ENCODE data around the gene PHACTR3. TPM values are rescaled to one million over a fixed set of nuclear protein-coding genes. Genes with fewer than 3 reads are reported as not detected.

The PHACTR3 gene
- total RNA-seq, 1 donor from 2014 or later = 6.8 TPM

DNA sequence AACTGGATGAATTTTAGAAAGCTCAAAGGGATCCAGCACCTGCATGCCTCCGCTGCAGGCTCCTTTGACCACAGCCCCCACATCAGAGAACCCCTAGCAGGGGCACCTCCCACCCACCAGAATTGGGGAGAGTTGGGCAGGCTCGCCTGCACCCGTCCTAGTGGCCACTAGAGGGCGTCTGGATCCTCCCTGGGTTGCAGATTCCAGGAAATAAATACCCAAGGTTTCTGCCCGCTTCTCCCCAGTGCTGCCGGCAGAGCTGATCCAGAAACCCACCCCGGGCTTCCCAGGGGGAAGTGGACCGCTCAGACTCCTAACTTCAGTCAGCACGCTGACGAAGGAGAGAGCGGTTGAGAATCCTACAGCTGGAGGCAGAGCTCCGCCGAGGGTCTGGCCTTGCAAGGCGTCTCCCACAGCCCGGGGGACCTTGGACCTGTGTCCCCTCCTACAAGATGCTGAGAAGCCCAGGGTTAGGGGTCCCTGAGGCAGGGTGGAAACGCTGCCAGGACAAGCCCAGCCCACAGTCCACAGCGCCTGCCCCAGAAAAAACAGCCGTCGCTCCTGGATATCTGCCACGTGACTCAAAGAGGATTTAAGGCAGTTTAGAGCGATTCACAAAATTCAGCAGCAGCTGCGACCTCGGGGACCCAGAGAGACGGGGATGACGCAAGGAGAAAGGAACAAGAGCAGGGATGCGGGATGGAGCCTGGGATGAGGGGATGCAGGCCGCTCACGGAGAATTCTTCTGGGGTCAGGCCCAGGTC is 32.6 kb upstream of the PHACTR3 start:
- ATAC-seq = peak; percentile 79
- intact Hi-C loops (cut with micrococcal nuclease) = no loop called here

DNA sequence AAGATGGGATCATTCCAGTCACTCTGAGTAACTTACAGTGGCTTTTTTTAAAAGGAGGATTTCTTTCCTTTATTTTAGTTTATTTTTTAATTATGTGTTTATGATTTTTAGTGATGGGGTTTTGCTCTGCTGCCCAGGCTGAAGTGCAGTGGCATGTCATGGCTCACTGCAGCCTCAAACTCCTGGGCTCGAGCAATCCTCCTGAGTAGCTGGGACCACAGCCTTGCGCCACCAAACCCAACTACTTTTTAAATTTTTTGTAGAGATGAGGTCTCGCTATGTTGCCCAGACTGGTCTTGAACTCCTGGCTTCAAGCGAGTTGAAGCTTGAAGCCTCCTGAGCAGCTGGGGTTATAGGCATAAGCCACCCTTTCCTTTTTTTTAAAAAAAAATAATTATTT is 31.8 kb upstream of the PHACTR3 start:
- DNase-seq (no peak), ATAC-seq (no peak)
- intact Hi-C loops (cut with micrococcal nuclease) = no loop called here

More for the DNA sequence above, 32.6 kb upstream of the PHACTR3 start:
- peak; percentile 73 for DNase-seq

DNA sequence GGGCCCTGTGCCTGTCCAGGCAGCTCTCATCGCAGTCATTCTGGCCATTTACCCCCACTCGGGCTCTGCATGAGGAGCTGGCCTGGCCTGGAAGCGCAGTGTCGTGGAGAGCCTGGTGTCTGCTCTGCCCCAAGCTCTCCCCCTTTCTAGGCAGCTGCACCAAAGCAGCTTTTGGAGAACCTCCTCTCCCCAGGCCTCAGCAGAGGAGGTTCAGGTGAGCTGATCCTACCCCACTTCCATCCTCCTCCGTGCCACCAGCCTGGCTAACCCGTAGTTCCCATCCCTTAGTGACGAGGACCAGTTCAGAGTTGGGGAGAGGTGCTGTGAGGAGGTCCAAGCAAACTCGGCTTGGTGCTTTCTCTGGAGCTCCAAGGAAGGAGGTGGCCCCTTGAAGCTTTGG is 30.5 kb upstream of the PHACTR3 start:
- DNase-seq = no peak
- no peak for ATAC-seq
- intact Hi-C loops (cut with micrococcal nuclease) = no loop called here

DNA sequence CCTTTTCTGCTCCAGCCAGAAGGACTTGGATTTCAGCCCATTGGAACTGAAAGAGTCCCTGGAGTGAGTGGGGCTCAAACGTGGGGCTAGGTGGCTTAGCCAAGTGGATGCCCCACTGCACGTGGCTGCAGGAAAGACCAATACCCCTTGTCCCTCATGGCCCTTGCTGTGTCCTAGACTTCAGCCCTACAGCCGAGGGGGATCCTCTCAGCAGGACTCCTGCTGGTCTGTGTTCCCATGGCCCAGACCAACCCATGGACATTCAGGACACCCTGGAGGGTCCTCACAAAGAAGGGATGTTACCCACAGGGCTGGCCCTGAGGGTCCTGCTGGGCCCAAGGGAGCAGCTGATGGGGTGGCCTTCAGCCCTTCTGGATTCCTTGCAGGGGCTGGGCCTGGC is 30.0 kb upstream of the PHACTR3 start:
- intact Hi-C loops (cut with micrococcal nuclease) = no loop called here
- ATAC-seq (no peak), DNase-seq (no peak)

DNA sequence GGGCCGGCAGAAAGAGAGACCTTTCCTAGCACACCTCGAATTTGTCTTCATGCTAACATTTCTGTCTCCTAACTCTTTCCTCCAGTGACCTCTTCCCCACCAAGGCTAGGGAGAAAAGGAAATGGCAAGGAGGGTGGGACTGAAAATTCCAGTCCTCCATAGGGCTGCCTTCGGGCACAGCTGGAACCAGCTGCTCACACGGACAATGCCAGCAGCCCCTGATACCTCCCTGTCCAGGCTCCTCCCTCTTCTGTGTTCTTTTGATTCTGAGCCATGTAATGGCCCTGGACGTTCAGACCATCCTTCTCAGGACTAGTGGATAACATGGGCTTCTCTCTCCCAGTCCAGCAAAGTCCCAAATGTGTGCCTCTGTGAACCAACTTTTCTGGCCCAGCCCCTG is 29.1 kb upstream of the PHACTR3 start:
- DNase-seq = no peak

DNA sequence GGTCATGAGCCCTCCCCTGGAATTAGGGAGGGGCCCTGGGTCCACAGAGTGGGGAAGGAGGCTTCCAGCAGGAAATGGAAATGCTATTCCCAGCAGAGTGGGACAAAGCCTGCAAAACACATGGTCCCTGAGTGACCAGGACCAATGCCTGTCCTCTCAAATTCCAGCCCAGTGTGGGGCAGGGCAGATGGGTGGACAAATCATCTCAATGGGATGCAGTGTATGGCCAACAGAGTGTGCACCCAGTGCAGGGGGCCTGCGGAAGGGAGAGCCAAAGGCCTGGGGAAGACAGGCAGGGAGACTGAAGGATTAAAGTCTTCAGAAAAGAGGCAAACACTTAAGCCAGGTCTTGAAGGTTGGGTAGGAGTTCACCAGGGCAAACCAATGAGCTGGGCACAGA is 28.7 kb upstream of the PHACTR3 start:
- ATAC-seq = no peak
- intact Hi-C loops (cut with micrococcal nuclease) = no loop called here
- no peak for DNase-seq

More for the DNA sequence above, 29.1 kb upstream of the PHACTR3 start:
- intact Hi-C loops (cut with micrococcal nuclease) = no loop called here
- peak; percentile 15 for ATAC-seq

DNA sequence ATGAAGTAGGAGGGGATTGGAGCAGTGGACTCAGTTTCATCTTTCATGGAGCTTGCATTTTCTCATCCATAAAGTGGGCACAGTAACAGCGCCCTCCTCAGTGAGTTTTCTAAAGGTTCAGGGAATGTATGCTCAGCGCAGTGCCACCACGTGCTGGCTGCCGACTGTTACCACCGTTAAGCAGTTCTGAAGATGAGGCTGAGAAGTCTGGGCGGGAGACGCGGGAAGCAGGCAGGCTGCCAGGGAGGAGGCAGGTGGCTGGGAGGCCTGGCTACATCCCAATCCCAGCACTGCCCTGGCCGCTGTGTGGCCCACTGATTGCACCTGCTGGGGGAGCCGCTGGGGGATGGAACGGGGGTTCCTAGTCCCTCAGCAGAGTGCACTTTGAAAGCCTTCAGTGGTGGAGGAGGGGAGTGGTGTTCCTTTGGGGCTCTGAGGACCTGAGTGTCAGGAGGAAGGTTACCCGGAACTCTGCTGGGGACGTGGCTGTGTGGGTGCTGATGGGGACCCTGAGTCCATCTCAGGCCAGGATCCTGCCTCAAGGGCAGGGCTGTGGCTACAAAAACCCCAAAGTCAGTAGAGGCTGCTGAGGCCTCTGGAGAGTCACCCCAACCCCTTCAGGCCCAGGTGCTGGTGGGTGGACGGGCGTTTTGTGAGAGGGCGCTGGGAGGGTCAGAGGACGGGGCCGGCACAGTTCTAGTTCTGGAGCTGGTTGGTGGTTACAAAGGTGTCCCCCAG is 28.0 kb upstream of the PHACTR3 start:
- ATAC-seq = no peak
- intact Hi-C loops (cut with micrococcal nuclease) = no loop called here
- no peak for DNase-seq

DNA sequence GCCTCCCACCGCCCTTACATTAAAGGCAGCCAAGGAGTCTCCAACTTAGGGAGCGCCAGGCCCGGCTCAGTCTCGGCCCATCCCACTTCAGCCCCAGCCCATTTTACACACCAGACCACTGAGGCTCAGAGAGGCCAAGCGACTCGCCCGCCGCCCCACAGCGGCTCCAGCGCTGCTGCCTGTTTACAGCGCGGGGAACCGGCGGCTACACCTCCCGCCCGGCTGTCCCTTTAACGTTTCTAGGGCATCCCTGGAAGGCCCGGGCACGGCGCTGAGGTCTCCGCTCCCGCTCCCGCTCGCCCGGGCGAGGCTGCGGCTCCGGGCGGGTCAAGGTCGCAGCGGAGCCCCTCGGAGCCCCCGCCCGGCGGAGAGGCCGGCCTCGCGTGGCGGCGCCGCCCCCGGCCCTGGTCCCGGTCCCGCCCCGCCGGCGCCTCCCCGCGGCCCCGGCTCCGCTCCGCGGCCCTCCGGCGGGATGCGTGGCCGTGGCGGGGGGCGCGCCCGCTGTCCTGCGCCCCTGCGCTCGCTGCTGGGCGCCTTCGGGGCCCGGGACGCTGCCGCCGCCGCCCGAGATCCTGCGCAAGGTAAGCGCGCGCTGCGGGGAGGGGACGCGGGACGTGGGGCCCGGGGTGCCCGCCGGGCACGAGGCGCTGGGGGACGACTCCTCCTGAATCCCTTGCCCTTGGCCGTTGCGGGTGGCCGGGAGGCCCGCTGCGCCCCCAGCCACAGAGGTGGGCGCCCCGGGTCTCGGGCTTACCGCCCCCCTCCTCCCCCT is 27.1 kb upstream of the PHACTR3 start:
- intact Hi-C loops (cut with micrococcal nuclease) = no loop called here
- DNase-seq (no peak), ATAC-seq (peak; percentile 35)

DNA sequence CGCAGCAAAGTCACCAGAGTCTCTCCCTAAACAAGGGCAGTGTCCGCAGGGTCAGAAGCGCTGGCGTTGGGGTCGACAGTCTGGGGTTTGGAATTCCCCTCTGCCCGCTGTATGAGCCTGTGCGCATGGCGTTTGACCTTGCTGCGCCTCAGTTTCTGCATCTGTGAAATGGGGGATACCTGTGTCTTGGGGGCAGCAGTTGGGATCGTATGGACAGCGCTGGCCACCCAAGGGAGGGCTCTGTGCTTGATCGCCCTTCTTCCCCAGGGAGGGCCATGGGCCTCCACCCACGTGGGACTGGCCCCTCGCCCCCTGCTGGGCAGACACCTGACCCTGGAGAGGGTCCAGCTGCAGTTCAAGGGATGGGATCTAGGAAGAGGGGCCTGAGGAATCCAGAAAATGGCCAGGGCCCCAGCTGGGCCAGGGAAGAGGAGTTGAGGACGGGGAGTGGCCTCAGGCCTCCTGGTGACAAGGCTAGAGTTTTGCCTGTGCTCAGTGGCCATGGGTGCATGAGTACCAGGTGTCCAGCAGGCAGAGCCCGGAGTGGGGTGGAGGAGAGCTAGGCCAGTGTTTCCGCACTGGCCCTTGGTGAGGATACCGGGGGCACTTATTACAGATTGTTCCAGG is 26.4 kb upstream of the PHACTR3 start:
- intact Hi-C loops (cut with micrococcal nuclease) = no loop called here
- no peak for DNase-seq
- ATAC-seq = no peak

DNA sequence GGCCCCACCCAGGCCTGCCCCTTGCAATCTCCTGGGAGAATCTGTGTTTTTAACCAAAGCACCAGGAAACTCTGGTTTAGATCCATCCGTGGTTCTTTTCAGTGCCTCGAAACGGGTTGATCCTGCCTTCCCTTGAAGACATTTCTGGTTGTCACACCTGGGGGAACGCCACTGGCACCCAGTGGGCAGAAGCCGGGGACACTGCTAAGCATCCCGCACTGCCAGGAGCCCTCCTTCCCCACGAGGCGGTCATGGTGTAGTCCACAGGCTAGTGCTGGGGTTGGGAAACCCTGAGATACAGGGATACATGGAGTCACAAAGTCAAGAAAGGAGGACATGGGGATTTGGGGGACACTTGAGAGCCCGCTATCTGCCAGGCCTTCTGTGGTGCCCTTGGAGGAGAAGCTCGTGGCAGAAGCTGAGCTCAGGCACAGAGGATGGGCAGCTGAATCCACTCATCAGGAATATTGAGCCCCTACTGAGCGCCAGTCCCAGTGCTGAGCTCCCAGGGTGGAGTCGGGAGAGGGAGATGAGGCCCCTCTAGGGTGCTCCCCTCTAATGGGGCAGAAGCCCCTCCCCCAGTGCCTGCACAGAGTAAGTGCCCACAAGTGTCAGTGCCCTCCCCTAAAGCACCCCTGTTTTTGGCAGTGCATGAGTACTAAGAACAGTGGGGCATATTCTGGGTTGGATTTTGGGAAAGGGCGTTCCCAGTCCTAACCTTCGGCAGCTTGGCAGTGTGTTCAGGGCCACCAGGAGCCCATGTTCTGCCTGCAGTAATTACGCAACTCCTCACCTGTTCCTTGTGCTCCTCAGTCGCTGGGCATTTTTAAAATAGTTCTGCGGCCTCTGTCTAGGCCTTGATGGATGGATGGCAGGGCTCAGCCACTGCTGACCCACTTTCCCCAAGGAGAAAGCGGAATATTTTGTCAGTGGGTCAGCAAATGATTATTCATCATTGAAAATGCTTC is 25.6 kb upstream of the PHACTR3 start:
- DNase-seq (no peak), ATAC-seq (no peak)
- intact Hi-C loops (cut with micrococcal nuclease) = no loop called here

DNA sequence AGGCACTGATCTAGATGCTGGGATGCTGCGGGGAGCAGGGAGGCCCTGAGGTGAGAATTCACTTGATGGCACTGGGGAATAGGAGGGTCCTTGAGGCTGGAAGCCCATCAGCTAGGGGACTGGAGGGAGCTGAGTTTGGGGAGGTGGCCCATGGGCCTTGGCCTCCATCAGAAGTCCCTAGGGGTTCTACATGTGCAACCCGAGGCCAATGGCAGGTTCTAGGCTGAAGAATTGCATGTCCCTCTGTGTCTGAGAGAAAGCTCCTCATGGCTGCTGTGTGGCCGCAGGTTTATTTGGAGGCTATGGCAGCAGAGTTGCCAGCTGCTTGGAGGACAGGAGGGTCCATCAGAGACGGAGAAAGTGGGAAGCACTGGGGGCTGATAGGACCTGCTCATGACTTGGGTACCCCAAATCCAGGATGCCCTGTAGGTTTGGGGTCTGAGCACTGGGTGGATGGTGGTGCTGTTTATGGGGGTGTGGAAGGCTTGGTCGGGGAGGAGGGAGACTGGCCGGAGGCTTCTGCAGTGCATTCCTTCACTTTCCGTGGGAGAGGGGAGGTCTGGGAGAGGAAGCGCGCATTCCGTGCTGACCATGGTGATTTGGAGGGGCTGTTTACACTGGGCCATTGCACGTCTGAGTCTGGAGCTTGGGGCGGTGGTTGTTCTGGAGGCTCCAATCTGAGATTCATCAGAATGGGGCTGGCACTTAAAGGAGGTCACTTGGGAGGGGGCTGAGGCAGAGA is 24.8 kb upstream of the PHACTR3 start:
- DNase-seq = no peak
- intact Hi-C loops (cut with micrococcal nuclease) = no loop called here
- ATAC-seq = no peak

DNA sequence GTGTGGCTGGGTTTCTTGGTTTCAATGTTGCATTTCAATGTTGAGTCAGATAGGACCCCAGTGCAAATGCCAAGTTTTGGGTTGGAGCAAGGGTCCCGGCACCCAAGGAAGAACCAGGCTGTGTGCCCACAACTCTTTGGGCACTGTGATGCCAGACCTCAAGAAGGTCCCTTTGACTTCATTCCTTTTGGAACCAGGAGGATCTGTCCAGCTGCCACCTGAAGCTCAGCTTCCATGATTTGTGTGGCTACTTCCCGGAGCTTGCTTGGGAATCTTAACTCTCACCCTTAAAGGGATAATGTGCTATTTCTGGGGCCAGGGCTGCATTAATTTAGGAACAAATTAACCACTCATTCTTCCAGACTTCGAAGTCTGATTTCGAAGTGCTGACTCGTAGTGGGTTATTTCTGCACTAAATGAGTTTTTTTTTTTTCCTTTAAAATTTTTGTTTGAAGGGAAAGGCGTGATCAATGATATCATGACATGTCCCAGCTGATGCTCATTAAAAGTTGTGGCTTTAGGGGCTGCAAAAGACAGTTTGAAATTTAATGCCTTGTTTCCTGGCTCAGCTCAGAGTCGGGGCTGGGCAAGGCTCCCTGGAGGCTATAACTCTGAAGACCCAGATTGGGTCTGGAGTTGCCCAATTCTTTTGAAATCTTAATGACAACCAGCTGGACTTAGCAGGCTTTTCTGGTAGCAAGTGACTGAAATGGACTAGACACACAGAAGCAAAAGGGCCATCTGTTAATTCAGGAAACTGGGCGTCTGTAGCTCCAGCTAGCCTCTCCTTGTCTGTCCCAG is 24.0 kb upstream of the PHACTR3 start:
- DNase-seq (no peak), ATAC-seq (peak; percentile 43)

DNA sequence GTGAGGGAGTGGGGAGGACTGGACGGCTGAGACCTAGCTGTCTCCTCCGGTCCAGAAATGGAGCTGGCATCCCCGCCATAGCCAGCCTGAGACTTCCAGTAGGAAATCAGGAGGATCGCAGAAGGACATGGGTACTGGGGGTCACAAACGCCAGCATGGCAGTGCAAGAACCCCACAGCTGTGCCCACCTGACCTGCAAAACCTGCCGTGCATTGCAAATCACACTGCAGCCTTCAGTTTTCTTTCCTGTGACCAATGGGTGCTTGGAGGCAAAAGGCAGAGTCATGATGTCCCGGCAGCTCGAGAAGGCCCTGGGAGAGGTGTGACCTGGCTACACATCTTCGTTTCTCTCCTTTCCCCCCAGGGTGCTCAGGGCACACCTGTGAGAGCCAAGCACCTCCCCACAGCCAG is 23.3 kb upstream of the PHACTR3 start:
- DNase-seq (no peak), ATAC-seq (no peak)
- intact Hi-C loops (cut with micrococcal nuclease) = no loop called here

More for the DNA sequence above, 24.0 kb upstream of the PHACTR3 start:
- intact Hi-C loops (cut with micrococcal nuclease) = no loop called here

DNA sequence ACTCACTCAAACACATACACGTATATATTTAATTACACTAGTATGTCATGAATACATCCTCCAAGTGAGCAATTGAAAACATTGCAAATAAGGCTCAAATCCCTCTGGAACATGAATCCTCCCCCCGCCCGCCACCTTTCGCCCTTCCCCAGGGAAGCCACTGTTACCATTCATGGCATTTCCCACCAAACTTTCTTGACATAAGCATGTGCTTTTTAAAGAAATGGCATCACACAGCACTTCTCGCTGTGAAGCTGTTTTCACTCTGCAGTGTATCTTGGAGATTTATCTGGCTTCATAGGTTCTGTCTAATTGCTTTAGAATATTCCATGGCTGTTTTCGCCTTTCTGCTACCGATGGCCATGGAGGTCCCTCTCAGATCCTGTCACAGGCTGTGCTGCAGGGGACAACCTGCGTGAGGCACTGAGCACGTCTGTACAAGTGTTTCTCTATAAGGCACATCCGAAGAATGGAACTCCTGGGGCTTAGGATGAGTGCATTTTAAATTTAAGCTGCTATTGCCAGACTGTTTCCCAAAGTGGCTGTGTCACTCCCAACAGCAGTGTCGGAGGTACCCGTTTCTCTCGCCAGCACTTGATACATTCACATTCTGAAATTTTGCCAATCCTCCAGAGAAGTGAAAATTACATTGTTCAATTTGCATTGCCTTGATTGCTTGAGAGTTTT is 22.2 kb upstream of the PHACTR3 start:
- intact Hi-C loops (cut with micrococcal nuclease) = no loop called here
- DNase-seq = no peak
- ATAC-seq = no peak

DNA sequence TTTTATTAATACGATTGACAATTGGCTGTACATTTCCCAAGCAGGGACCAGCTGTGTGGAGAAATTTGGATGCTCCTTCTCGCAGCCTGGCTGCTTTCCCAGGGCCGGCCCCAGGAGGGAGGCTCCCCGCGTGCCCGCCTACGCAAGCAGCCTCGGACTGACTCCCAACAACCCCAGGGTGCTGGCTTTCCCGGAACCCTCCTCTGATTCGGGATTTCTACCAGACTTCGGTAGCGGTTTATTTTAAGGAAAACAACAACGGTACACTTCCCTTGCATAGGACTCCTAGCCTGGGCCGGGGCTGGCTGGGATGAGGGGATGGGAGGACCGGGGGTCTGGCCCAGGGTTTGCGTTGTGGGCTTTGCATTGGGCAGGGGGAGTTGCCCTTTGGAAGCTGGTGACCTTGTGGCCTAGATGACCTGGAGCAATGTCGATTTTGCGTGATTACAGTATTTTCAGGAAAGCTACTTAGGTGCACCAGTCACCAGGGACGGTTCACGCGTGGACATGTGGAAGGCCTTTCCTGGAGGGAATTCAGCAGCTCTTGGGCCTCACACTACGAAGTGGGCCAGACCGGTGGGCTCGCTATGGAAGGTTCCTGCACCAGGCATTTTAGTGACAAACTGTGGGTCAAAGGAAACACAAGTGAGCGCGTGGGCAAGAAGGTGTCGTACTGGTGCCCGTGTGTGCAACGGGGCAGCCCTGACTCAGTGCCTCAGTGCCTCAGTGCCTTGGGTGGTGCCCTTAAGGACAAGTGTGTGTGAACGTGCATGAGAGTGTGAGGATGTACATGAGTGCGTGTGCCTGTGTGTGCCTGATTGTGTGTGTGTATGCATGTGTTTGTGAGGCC is 20.7 kb upstream of the PHACTR3 start:
- intact Hi-C loops (cut with micrococcal nuclease) = no loop called here
- DNase-seq (peak; percentile 83), ATAC-seq (peak; percentile 67)

All from left ventricle myocardium superior (tissue), 1 donor.